Stimulated activated CD8-positive, alpha-beta memory T cell treated with anti-CD3 and anti-CD28 coated beads, Interleukin-12 subunit alpha, Interleukin-12 subunit beta, amount 100 ng/mL, for 4 hours (primary cell): Measurements from ENCODE around the gene SMC4.
A peak's percentile ranks its signal among the peaks of the same experiment; 100 is the strongest.
"Not testable (repeated sequence)": the region's sequence is repeated elsewhere in the genome, so short reads cannot be mapped to it uniquely, and the experiment has no call there.

Experiments
- DNase-seq: peaks from one replicate; pipeline ENCODE4 v3.0.0-alpha.2; 2020; ENCODE audit warnings: low read depth

Gene SMC4

DNA sequence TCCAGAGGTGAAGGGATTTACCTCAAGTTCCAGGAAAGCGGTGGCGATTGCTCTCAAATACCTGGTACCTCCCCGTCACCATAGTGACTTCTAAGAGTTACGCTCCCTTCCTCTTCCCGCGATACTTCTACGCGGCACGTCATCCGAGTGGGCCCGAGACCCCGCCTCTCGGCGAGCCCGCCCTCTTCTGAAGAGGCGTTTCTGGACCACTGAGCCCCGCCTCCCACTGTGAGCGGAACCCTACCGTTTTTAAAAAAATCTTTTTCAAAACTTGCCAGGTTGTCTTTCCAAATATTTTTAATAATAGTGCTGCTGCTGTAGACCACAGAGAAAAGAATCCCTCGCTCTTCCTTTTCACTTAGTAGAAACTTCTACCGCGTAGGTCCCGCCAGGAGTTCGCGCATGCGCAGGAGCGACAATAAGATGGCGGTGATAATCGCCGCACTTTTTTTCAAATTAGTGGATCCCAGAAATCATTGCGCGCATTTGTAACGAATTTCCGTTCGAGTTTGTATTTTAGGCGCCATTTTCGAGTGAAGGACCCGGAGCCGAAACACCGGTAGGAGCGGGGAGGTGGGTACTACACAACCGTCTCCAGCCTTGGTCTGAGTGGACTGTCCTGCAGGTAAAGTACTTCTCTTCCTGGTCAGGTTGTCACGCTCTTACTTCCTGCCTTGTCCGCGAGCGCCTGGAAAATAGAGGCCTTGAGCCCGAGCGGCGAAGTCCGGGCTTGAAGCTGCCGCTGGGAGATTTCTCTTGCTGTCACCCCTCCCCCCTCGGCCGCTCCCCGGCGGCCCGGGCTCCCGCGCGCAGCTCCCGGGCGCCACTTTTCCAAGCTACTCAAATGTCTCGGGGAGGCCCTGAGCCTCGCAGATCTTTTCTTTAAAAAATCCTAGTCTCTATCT, at the start of gene SMC4, which contains the start of gene IFT80:
Gene SMC4 (plus strand): TSS at position 526 of the 905 bp plus-strand sequence. CDS start 1,177 bp downstream, outside the sequence.
Gene IFT80 (minus strand): TSS at position 101 of the 905 bp plus-strand sequence. CDS start 14,625 bp downstream, outside the sequence.
- DNase-seq, result peak; percentile 90

DNA sequence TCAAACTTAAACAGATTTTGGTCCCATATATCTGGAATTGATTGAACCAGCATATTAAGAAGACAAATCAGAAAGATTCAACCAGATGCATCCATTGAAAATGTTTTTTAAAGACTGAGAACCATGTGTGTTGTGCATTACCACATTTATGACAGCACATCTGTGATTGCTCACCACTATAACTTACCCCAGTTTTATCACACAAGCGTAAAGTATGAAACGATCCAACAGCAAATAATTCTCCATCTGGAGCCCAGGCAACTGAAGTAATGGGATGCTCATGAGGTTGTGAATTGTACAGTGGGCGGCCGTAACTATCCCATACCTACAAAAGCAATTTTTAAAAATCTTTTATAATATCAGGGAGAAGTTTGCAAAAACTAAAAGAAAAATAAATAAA, 43.6 kb upstream of the SMC4 start:
- no peak for DNase-seq

DNA sequence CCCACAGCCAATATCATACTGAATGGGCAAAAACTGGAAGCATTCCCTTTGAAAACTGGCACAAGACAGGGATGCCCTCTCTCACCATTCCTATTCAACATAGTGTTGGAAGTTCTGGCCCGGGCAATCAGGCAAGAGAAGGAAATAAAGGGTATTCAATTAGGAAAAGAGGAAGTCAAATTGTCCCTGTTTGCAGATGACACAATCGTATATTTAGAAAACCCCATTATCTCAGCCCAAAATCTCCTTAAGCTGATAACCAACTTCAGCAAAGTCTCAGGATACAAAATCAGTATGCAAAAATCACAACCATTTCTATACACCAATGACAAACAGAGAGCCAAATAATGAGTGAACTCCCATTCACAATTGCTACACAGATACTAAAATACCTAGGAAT, 36.6 kb upstream of the SMC4 start:
- DNase-seq, result not testable (repeated sequence)

DNA sequence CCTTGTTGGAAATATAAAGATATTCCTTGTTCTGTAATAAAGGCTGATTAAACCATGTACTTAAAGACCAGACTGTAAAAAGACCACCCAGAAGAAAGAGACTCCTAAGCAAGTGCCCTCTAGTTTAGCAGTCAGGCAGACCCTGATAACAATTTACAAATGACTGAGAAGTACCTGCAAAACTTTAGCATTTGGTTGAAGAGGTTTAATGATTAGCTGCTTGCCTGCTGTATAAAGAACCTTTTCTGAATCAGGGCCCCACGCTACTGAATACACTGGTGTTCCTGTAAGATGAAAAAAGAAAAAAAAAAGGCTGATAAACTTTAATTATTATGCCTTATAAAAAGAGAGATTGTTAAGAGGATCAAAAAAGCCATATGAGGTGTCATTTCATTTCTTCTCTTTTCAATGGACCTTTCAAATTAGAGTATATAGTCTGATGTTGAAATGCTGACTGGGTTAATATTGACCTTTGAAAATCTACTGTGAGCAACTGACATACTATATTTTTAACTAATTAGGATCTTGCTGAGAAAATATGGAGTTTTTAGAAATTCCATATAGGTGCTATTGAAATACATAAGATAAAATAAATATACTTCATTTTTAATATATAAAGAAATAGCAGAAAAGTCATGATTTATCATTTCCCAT, 33.5 kb upstream of the SMC4 start:
- DNase-seq, result no peak

DNA sequence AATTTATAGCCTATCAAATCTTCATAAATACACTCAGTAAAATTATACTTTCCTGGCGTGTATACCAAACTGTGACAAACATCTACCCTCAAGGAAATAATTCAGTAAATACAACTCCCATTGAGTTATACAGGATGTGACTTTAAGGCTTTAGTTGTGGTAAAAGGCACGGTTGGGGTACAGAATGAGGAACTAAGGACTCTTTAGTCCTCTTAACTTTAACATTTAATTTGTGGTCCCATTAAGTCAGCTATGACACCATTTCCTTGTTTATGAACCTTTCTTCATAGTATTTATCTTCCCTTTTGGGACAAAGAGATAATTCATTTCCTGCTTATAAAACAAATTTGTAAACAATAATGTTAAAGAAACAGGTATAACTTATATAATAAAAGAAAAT, 30.6 kb upstream of the SMC4 start:
- no peak for DNase-seq

DNA sequence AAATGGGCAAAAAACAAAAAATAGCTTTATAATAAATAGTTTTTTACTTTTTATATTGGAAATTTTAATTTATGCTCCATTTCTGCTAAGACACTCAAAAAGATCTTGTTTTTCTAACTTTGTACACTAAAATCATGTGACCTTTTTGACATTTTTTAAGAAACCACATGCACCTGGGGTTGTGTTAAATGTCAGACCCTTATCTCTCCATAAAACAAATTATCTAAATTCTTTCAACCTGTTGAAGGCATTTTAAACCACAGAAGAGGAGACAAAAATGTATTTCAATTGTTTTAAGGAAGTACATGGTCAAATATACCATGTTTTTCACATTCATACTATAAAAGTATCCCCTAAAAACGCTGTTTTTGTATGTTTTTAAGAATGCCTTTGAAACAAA, 29.7 kb upstream of the SMC4 start:
- no peak for DNase-seq

DNA sequence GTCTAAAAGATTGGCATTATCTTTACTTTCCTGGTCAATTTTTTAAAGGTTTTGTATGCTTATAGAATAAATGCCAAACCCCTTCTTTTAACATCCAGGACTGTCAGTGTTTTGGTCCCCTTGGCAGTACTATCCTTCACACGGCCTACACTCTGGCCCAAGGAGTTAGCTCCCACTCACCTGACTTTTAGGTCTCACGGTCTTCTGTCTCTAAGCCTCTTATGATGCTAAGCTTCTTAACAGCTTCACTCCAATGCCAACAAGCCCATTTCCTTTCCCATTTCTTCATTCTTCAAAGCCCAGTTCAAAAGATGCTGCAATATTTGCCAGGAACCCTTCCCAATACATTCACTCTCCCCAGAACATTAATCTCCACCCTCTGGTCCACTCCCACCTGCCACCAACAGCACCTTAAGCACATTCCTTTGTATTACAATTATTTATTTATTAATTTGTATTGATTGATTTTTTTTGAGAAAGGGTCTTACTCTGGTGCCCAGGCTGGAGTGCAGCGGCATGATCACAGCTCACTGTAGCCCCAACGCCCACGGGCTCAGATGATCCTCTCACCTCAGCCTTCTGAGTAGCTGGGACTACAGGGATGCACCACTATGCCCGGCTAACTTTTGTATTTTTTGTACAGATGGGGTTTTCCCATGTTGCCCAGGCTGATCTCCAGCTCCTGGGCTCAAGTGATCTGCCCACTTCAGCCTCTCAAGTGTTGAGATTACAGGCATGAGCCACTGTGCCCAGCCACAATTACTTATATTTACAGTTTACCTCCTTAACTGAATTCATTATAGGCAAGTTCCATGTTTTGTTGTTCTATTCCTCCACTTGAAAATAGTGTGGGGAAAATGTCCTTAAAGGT, 28.2 kb upstream of the SMC4 start:
- no peak for DNase-seq

DNA sequence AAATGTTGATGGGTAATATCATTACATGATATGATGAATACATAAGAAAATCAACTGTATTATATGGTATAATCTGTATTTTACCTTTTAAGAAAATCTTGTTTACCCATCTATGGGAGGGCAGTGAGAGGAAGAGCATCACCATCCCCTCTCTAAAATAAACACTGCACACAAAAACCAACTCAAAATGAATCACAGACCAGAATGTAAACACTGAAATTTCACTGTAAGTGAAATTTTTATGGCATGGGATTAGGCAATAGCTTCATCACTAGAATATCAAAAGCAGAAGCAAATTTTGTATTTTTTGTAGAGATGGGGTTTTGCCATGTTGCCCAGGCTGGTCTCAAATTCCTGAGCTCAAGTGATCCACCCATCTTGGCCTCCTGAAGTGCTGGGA, 26.7 kb upstream of the SMC4 start:
- no peak for DNase-seq

DNA sequence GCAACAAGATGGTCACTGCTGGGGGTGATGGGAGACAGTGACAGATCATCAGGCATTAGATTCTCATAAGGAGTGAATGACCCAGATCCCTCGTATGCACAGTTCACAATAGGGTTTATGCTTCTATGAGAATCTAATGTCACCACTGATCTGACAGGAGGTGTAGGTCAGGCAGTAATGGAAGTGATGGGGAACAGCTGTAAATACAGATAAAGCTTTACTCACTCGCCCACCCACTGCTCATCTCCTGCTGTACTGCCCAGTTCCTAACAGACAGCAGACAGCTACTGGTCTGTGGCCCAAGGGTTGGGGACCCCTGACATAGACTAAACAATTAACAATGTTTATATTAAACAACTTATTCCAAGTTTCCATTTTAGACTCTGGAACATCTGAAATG, 25.8 kb upstream of the SMC4 start:
- DNase-seq, result no peak

DNA sequence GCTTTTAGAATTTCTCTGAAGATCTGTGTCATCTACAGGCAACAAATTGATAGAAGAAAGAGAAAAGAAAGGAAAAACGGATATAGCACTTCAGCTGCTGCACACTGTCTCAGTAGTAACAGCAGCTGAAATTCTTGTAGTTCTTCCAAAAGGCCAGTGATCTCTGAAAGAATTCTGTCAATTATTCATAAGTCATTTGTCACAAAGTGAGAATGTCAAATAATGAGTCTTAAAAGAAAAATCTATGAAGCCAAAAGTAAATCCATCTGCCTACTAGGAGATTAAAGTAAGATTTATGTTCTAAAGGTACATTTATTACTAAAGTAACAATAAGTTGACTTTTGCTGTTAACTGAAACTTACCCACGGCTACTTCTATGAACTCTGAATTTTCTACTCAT, 25.0 kb upstream of the SMC4 start:
- no peak for DNase-seq

DNA sequence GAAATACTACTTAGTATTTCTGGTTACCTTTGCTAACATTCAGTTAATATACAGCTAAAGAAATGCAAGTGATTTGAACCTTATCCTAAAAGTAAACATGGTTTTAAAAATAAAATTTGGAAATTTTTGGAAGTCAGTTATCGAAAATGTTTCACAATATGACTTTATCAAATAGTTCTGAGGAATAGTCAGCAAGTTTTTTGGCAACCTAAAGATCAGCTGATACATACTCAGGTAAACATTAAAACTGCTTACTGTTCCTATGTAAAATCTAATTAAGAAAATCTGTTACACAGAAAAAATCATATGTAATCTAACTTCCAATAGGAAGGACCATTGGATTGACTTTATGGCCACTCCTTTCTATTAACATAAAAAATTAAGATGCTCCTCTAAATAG, 24.5 kb upstream of the SMC4 start:
- no peak for DNase-seq

DNA sequence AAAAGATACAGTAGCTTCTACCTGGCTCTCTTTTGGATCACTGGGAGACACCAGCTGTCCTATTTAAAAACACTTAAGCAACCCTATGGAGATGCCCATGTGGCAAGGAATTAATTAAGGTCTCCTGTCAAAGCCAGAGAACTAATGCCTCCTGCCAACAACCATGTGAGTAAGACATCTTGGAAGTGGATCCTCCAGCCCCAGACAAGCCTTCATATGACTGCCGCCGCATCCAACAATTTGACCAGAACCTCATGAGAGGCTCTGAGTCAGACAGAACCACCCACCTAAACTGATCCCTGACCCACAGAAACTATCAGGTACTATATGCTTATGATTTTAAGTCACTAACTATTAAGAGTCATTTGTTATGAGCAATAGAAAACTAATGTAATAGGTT, 22.8 kb upstream of the SMC4 start:
- DNase-seq, result no peak

DNA sequence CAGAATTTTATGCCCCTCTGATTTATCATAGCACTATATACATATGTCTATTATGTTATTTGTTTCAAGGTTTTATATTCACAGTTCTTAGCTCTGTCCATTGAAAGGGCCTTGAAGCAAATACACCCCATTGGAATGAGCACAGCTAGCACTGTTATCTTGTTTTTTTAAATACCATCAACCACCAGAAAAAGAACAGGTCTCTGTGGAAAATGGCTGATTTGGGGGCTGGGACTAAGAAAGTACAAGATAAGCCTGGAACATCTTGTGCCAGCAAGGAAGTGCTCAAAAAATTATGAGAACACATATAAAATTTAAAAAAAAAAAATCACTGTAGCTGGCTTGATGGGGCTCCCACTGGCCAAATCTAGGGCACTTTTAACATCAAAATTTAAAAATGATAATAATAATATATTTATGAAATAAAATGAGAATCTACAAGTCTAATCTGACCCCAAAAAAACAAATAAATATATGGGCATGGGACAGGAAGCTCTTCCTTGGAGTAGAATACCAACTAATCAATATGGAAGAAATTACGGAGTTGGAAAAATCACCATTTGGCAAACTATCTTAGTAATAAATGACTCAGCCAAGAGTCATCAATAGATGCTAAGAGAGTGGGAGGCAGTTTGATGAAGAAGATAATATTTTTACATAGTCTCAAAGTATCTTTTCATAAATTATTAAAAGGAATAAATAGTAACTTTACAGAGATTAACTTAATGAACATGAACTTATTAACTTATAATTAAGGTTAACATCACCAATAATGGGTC, 20.9 kb upstream of the SMC4 start:
- DNase-seq, result no peak

DNA sequence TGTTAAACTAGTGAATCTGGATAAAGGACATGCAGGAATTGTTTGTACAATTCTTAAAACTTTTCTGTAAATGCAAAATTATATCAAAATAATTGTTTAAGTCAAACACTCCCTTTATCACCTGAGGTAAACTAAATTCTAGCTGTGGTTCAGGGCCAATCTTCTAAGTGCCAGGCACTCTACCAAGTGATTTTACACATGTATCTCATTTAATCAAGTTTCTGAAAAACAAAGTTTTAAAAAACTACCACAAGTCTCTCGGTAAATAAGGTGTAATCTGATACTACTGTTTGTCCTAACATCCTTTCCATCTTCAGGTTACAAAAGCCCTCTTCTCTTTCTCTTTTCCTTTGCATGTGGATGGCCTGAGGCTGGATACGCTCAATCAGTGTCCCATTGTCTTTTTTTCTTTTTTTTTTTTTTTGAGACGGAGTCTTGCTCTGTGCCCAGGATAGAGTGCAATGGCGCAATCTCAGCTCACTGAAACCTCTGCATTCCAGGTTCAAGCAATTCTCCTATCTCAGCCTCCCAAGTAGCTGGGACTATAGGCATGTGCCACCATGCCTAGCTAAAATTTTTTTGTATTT, 19.7 kb upstream of the SMC4 start:
- no peak for DNase-seq

DNA sequence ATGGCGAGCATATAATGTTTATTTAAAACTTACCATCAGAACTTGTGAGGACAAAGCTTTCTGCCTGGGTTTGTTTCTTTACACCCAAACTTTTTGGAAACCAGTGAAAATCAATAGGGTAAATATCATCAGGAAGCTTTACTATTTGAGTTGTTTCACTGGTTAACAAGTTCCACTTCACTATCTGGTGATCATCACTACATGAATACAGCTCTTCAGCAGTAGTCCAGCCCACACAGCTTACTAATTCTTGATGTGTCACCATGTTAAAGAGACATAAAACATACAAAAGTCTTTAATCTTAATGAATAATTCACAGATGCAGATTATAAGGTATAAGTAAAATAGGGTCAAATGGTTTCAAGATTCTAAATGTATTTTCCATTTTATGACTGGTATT, 18.0 kb upstream of the SMC4 start:
- DNase-seq, result no peak

DNA sequence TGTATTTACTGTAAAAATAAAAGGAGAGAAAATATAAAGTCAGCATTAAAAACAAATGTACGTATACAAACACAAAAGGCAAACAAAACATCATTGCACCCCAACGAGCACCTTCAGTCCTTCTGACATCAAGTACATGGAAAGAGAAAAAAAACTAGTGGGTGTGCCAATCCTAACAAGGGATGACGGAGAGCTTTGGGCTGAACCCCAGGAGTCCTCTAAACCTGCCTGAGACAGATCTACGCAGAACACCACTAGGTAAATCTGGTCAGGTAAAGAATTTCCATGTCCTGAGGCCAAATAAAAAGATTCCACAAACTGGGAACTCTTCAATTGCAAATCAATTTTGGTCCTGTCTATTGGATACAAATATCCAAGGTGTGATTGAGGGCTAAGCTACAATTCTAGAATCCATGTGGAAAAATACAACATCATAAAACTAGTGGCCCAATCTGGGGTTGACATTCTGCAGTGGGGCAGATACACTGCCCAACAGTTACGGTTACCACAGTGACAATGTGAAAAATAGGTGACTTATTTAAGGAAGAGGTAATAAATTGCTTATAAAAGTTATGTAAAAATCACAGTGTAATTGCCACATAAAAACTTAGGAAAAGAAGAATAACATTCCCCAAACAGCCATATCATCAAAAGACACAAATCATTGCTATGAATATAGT, 14.7 kb upstream of the SMC4 start:
- no peak for DNase-seq

DNA sequence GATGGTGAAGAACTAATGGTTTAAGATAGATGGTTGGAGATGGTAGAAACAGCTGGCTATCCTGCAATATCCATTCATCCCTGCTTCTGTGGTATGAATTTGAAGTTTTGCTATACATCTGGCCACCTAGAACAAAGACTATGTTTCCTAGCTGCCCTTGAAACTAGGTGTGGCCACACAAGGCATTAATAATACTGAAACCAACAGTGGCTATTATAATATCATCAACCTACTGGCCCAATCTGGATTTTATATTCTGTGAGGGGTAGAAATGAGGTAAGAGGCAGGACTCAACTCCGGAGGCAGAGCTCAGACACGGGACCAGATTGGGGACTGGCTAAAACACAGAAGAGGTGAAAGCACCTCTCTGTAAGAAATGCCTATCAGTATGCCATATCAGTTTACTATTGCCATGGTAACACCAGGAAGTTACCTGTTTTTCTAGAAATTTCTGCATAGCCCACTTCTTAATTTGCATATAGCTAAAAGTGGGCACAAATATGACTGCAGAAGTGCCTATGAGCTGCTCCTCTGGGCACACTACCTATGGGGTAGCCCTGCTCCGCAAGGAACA, 8.8 kb upstream of the SMC4 start:
- no peak for DNase-seq

DNA sequence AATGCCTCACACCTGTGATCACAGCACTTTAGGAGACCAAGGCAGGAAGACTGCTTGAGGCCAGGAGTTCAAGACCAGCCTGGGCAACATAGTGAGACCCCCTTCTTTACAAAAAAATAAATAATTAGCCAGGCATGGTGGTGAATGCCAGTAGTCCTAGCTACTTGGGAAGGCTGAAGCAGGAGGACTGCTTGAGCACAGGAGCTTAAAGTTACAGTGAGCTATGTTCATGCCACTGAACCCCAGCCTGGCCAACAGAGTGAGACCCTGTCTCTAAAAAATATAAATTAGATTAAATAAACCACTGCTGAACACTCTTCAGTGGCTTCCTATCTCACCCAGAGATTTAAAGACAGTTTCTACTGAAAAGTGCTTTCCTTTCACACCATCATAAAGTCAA, 6.7 kb upstream of the SMC4 start:
- no peak for DNase-seq

DNA sequence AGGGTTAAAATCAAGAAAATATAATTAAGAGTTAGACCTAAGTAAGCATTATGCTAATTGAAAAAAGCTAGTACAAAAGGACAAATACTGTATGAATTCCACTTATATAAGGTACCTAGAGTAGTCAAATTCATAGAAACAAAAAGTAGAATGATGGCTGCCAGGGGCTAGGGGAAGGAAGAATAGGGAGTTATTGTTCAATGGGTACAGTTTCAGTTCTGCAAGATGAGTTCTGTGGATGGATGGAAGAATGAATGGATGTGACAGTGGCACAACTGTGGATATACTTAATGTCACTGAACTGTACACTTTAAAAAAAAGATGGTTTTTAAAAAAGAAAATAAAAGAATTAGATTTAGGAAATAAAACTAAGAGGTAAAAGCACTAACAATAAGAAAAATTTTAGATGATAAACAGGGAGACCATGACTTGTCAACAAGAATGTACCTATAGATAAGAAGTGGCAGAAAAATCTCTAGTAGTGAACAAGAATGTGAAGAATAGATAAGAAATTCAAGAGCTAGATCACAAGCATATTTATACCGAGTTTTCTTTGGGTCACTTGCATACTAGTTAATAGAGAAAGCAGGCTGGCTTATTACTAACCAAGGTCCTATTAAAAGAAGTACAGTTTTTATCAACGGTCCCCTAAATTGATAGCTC, 6.0 kb upstream of the SMC4 start:
- DNase-seq, result no peak

DNA sequence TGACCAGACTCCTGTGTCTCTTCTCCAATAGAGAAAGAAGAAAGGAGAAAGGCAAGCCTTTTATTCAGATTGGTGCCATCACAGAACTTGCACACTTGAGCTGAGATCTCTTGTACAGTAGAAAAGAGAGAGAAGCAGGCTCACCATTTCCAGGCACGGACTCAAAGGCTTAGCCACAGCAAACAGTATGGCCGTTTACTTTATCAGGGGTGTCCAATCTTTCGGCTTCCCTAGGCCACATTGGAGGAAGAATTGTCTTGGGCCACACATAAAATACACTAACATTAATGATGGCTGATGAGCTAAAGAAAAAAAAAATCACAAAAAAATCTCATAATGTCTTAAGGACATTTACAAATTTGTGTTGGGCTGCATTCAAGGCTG, 5.4 kb upstream of the SMC4 start:
- no peak for DNase-seq
